Gastroesophageal sphincter (tissue), 3 donors: ENCODE results near the gene ADAM20.

Experiments
- CTCF ChIP-seq, 4 experiments: fragments of 200-600 bp in 2 of 4; fragments of 450-650 bp in 2 of 4; sonication (generic) in 1 of 4; IDR thresholded peaks; one replicate each; pipeline ENCODE4 v1.5.1; 2017 to 2019; ENCODE audit warnings: antibody characterized with exemption in 4 of 4, mild to moderate bottlenecking in 2 of 4, moderate library complexity in 2 of 4
- EP300 ChIP-seq: sonication (generic); formaldehyde crosslinking; IDR thresholded peaks from one replicate; pipeline ENCODE4 v1.6.1; 2017; ENCODE audit warnings: antibody characterized with exemption, mild to moderate bottlenecking
- POLR2A ChIP-seq, 2 donors: fragments of 450-650 bp; IDR thresholded peaks; one replicate each; pipeline ENCODE4 v1.6.1; 2017; ENCODE audit warnings: antibody characterized with exemption in 2 of 2, mild to moderate bottlenecking in 2 of 2, moderate library complexity in 1 of 2
- POLR2AphosphoS5 ChIP-seq: sonication (generic); formaldehyde crosslinking; IDR thresholded peaks from one replicate; pipeline ENCODE4 v1.6.1; 2017; ENCODE audit warnings: antibody characterized with exemption

- TF ChIP-seq CTCF (IDR thresholded peaks at IDR 0.05) (no peak), POLR2A (IDR thresholded peaks at IDR 0.05) (no peak), POLR2AphosphoS5 (no peak), EP300 (no peak)
Measured at GRCh38 chr14:70489579-70490200, 45.1 kb downstream of the ADAM20 start.
